HepG2 (cell line): Measurements from ENCODE around the gene CYSLTR2. TPM values are rescaled to one million over a fixed set of nuclear protein-coding genes. Genes with fewer than 3 reads are reported as not detected.

ENCODE experiments used
- ATAC-seq: fragments of 200-7000 bp; cut with Tn5 transposase; 3 replicates; pipeline ENCODE4 v1.9.1; 2020; ENCODE audit warnings: mild to moderate bottlenecking, moderate library complexity
- BruUV-seq: library from RNA; stranded (reverse); fragments of 400-500 nt; replicated peaks from 2 replicates; lab custom pipeline; 2021; lab: Mats Ljungman, UMichigan
- CTCF ChIA-PET: fragments of 300-600 bp; formaldehyde crosslinking; extraction: SDS; loops from one replicate; lab custom pipeline; 2021; ENCODE audit warnings: low total read pairs, inconsistent platforms, low intra/inter-chr PET ratio; lab: Yijun Ruan, JAX
- POLR2A ChIA-PET: fragments of 350-600 bp; sonication (Branson Sonifier 250); formaldehyde crosslinking; loops from one replicate; lab custom pipeline; 2020; ENCODE audit warnings: antibody characterized with exemption, inconsistent platforms; lab: Yijun Ruan, JAX
- DNase-seq: peaks from one replicate; pipeline ENCODE4 v3.0.0-alpha.2; 2015; ENCODE audit warnings: low spot score
- FAIRE-seq: peaks from 3 replicates; lab custom pipeline; 2011; peaks lifted over from hg19 to GRCh38; lab: Jason Lieb, UNC
- H2AFZ ChIP-seq: one replicate; pipeline ENCODE4 v1.6.1; 2011; ENCODE audit warnings: low read length, inconsistent platforms
- H3K27ac ChIP-seq: fragments of 300-600 bp; 3 replicates; pipeline ENCODE4 v1.8.0; 2011; ENCODE audit warnings: mixed run types, mild to moderate bottlenecking, mixed read lengths, low read length, inconsistent platforms; ENCODE audit not compliant: insufficient read depth; ENCODE audit errors: extremely low read length
- H3K27me3 ChIP-seq, 2 experiments: fragments of 200-600 bp in 1 of 2; 2 replicates in 1 of 2; 3 replicates in 1 of 2; pipeline versions ENCODE4 v1.6.0 to v1.8.0; 2011; ENCODE audit warnings: low read length in 2 of 2, mild to moderate bottlenecking in 2 of 2, moderate library complexity in 2 of 2, inconsistent platforms in 1 of 2; ENCODE audit not compliant: insufficient read depth in 2 of 2, control insufficient read depth in 1 of 2
- H3K36me3 ChIP-seq, 2 experiments: fragments of 200-600 bp in 1 of 2; replicated peaks in 1 of 2; 2 replicates in 1 of 2; 3 replicates in 1 of 2; pipeline versions ENCODE4 v1.5.1 to v1.8.0; 2011; ENCODE audit warnings: low read length in 2 of 2, inconsistent platforms in 1 of 2; ENCODE audit not compliant: insufficient read depth in 2 of 2, control insufficient read depth in 1 of 2
- H3K4me1 ChIP-seq: 2 replicates; pipeline ENCODE4 v1.5.1; 2012; ENCODE audit warnings: low read length, inconsistent platforms; ENCODE audit not compliant: insufficient read depth
- H3K4me2 ChIP-seq: 2 replicates; pipeline ENCODE4 v1.6.0; 2011; ENCODE audit warnings: low read depth, low read length, inconsistent platforms
- H3K4me3 ChIP-seq, 3 experiments: fragments of 200-600 bp in 1 of 3; sonication (generic), shearing (Covaris generic) in 1 of 3; replicated peaks in 1 of 3; 2 replicates each; pipeline ENCODE4 v1.5.1; 2011 to 2016; ENCODE audit warnings: low read length in 3 of 3, inconsistent platforms in 2 of 3, low read depth in 2 of 3, mild to moderate bottlenecking in 2 of 3, control low read depth in 1 of 3, mixed read lengths in 1 of 3; ENCODE audit not compliant: insufficient read depth in 1 of 3
- H3K79me2 ChIP-seq: one replicate; pipeline ENCODE4 v1.6.1; 2011; ENCODE audit warnings: low read length, inconsistent platforms; ENCODE audit not compliant: insufficient read depth
- H3K9ac ChIP-seq: 2 replicates; pipeline ENCODE4 v1.6.0; 2011; ENCODE audit warnings: mild to moderate bottlenecking, low read depth, low read length, inconsistent platforms; ENCODE audit not compliant: insufficient read depth
- H3K9me3 ChIP-seq: 2 replicates; pipeline ENCODE4 v1.5.1; 2012; ENCODE audit warnings: mild to moderate bottlenecking, low read length
- H4K20me1 ChIP-seq: 2 replicates; pipeline ENCODE4 v1.6.0; 2011; ENCODE audit warnings: inconsistent platforms, mild to moderate bottlenecking, low read length, moderate library complexity; ENCODE audit not compliant: insufficient read depth
- HCFC1 ChIP-seq: fragments of 150-350 bp; IDR thresholded peaks from 2 replicates; pipeline ENCODE4 v1.6.1; 2014; ENCODE audit warnings: low read depth, low read length
- RARA ChIP-seq: IDR thresholded peaks from 2 replicates; pipeline ENCODE4 v1.6.1; 2016; ENCODE audit warnings: missing genetic modification reagents, missing compliant biosample characterization
- REPIN1 ChIP-seq: sonication (generic); formaldehyde crosslinking; IDR thresholded peaks from 2 replicates; pipeline ENCODE4 v1.8.0; 2022; ENCODE audit warnings: missing genetic modification reagents, low read depth, mild to moderate bottlenecking, borderline replicate concordance
- SETDB1 ChIP-seq: sonication (generic); formaldehyde crosslinking; IDR thresholded peaks from 2 replicates; pipeline ENCODE4 v1.5.1; 2020; ENCODE audit warnings: missing genetic modification reagents, mild to moderate bottlenecking, borderline replicate concordance
- SPEN ChIP-seq: sonication (generic); formaldehyde crosslinking; IDR thresholded peaks from 2 replicates; pipeline ENCODE4 v1.5.1; 2020; ENCODE audit warnings: low read depth, mild to moderate bottlenecking, missing genetic modification reagents
- YY1 ChIP-seq: IDR thresholded peaks from 2 replicates; pipeline ENCODE4 v1.6.1; 2011; ENCODE audit warnings: low read length, low read depth, moderate library complexity, mild to moderate bottlenecking; ENCODE audit not compliant: insufficient read depth, insufficient replicate concordance
- ZBTB3 ChIP-seq: sonication (generic); formaldehyde crosslinking; IDR thresholded peaks from 2 replicates; pipeline ENCODE4 v1.4.0; 2020; ENCODE audit warnings: low read depth, mild to moderate bottlenecking, moderate library complexity, missing genetic modification reagents, borderline replicate concordance
- ZNF253 ChIP-seq: sonication (generic); formaldehyde crosslinking; IDR thresholded peaks from 2 replicates; pipeline ENCODE4 v1.8.0; 2022; ENCODE audit warnings: mild to moderate bottlenecking, missing genetic modification reagents, borderline replicate concordance
- ZNF543 ChIP-seq: sonication (generic); formaldehyde crosslinking; IDR thresholded peaks from 2 replicates; pipeline ENCODE4 v1.4.0; 2020; ENCODE audit warnings: mild to moderate bottlenecking, missing genetic modification reagents
- ZNF652 ChIP-seq: IDR thresholded peaks from 2 replicates; pipeline ENCODE4 v1.6.1; 2016; ENCODE audit warnings: low read depth, borderline replicate concordance
- in situ Hi-C: cut with HindIII; loops from 2 replicates; pipeline ENCODE4 v1.10.0; 2017; ENCODE audit warnings: low pct_unique_long_range_greater_than_20kb; ENCODE audit not compliant: extremely low pct_ligation_motif_present
- intact Hi-C: fragments of 100-400 bp; cut with micrococcal nuclease; formaldehyde crosslinking; loops from one replicate; pipeline ENCODE4 v1.10.0; 2022; ENCODE audit not compliant: unreplicated experiment
- polyA plus RNA-seq, 8 experiments: library from polyadenylated mRNA; depleted of rRNA in 3 of 8; stranded (reverse) in 7 of 8; unstranded in 1 of 8; fragments of >200 nt; fragmentation: Illumina TruSeq in 4 of 8; extraction: Trizol in 4 of 8; gene quantifications; 2 replicates each; pipeline versions ENCODE4 v1.2.1 to v1.2.3, GENCODE V29; 2011 to 2016; ENCODE audit warnings: low read depth in 4 of 8, missing spikeins in 1 of 8, mixed read lengths in 1 of 8; ENCODE audit not compliant: insufficient read depth in 1 of 8
- total RNA-seq, 5 experiments: library from RNA; depleted of rRNA; stranded (reverse); fragments of >200 nt; fragmentation: Illumina TruSeq; extraction: Trizol; gene quantifications; 2 replicates each; pipeline ENCODE4 v1.2.3, GENCODE V29; 2016; ENCODE audit warnings: low read depth in 1 of 5
- TF ChIP-seq, protein P1 (sequence below): sonication (generic); formaldehyde crosslinking; IDR thresholded peaks from 2 replicates; pipeline ENCODE4 v1.5.0; 2020; ENCODE audit warnings: mild to moderate bottlenecking, missing genetic modification reagents, borderline replicate concordance
- TF ChIP-seq, protein P2 (sequence below): sonication (generic); formaldehyde crosslinking; IDR thresholded peaks from 2 replicates; pipeline ENCODE4 v1.5.1; 2020; ENCODE audit warnings: mild to moderate bottlenecking, missing genetic modification reagents, moderate library complexity
- TF ChIP-seq, protein P3 (sequence below): sonication (generic); formaldehyde crosslinking; IDR thresholded peaks from 2 replicates; pipeline ENCODE4 v1.4.0; 2020; ENCODE audit warnings: missing genetic modification reagents

CYSLTR2 gene
- total and polyA plus RNA-seq, 2 of the 13 experiments (the other 11 are each of a cell fraction or from before 2014, with no cell fraction given) = not detected

DNA sequence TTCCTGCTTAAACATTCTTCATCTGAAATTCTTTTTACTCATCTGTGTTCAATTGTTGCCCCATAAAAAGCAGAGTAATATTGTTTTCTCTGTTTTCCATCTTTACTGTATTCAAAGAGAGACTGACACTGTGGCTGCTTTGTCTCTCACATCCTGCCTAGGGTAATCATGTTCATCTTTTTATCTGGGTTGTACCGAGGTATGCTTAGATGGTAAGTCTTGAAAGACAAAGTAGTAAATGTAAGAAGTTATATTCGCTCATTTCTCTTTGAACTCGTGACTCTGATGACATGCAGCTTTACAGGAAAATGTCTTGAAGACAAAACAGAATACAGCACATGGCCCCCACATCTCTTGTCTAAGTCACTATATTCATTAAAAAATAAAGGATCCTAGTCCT lies 20.0 kb upstream of the CYSLTR2 start (continued):
- TF ChIP-seq, protein P1, sequence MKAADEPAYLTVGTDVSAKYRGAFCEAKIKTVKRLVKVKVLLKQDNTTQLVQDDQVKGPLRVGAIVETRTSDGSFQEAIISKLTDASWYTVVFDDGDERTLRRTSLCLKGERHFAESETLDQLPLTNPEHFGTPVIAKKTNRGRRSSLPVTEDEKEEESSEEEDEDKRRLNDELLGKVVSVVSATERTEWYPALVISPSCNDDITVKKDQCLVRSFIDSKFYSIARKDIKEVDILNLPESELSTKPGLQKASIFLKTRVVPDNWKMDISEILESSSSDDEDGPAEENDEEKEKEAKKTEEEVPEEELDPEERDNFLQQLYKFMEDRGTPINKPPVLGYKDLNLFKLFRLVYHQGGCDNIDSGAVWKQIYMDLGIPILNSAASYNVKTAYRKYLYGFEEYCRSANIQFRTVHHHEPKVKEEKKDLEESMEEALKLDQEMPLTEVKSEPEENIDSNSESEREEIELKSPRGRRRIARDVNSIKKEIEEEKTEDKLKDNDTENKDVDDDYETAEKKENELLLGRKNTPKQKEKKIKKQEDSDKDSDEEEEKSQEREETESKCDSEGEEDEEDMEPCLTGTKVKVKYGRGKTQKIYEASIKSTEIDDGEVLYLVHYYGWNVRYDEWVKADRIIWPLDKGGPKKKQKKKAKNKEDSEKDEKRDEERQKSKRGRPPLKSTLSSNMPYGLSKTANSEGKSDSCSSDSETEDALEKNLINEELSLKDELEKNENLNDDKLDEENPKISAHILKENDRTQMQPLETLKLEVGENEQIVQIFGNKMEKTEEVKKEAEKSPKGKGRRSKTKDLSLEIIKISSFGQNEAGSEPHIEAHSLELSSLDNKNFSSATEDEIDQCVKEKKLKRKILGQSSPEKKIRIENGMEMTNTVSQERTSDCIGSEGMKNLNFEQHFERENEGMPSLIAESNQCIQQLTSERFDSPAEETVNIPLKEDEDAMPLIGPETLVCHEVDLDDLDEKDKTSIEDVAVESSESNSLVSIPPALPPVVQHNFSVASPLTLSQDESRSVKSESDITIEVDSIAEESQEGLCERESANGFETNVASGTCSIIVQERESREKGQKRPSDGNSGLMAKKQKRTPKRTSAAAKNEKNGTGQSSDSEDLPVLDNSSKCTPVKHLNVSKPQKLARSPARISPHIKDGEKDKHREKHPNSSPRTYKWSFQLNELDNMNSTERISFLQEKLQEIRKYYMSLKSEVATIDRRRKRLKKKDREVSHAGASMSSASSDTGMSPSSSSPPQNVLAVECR (CRISPR knock-in tag) = no peak

DNA sequence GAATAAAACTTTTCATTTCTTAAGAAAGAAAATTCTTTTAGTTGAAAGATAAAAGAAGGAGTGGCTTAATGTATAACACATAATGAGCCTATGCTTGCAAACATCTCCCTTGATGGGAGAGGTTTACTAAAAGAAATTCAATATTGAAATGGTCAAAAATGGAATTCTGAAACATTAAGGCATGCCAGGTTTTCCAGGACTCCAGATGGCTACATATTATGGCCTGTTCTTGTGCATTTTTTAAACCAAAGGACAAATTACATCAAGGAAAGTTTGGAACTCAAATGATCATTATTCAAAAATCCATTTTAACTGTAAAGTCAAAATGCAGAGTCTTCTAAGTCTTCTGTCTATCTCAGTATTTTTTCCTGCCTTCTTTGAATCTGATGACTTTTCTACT lies 19.1 kb upstream of the CYSLTR2 start:
- FAIRE-seq (no peak), DNase-seq (no peak), ATAC-seq (no peak)
- BruUV-seq = no TSS peak
- intact Hi-C loops (no loop called here), in situ Hi-C loops (no loop called here)
- no peak overlapping the region for H3K27ac ChIP-seq
- CTCF ChIA-PET = no interaction called here
- H4K20me1 ChIP-seq = no peaks in the 10 kb centered on the region
- no peak overlapping the region for H3K4me3 ChIP-seq
- no peaks in the 10 kb centered on the region for H3K27me3 ChIP-seq
- peaks cover 26% of the 10 kb centered on the region for H3K4me1 ChIP-seq
- no peak overlapping the region for H3K9ac ChIP-seq
- POLR2A ChIA-PET = no interaction called here
- peaks cover 16% of the 10 kb centered on the region for H3K9me3 ChIP-seq
- H2AFZ ChIP-seq = no peak overlapping the region
- no peaks in the 10 kb centered on the region for H3K36me3 ChIP-seq
- no peak overlapping the region for H3K4me2 ChIP-seq
- no peaks in the 10 kb centered on the region for H3K79me2 ChIP-seq
- TF ChIP-seq SPEN (CRISPR knock-in tag) (no peak), HCFC1 (no peak), ZNF652 (CRISPR knock-in tag) (no peak), YY1 (no peak), ZNF543 (CRISPR knock-in tag) (no peak), REPIN1 (CRISPR knock-in tag) (no peak), ZNF253 (CRISPR knock-in tag) (no peak), ZBTB3 (CRISPR knock-in tag) (no peak), SETDB1 (CRISPR knock-in tag) (no peak), RARA (no peak)
- TF ChIP-seq, protein P2, sequence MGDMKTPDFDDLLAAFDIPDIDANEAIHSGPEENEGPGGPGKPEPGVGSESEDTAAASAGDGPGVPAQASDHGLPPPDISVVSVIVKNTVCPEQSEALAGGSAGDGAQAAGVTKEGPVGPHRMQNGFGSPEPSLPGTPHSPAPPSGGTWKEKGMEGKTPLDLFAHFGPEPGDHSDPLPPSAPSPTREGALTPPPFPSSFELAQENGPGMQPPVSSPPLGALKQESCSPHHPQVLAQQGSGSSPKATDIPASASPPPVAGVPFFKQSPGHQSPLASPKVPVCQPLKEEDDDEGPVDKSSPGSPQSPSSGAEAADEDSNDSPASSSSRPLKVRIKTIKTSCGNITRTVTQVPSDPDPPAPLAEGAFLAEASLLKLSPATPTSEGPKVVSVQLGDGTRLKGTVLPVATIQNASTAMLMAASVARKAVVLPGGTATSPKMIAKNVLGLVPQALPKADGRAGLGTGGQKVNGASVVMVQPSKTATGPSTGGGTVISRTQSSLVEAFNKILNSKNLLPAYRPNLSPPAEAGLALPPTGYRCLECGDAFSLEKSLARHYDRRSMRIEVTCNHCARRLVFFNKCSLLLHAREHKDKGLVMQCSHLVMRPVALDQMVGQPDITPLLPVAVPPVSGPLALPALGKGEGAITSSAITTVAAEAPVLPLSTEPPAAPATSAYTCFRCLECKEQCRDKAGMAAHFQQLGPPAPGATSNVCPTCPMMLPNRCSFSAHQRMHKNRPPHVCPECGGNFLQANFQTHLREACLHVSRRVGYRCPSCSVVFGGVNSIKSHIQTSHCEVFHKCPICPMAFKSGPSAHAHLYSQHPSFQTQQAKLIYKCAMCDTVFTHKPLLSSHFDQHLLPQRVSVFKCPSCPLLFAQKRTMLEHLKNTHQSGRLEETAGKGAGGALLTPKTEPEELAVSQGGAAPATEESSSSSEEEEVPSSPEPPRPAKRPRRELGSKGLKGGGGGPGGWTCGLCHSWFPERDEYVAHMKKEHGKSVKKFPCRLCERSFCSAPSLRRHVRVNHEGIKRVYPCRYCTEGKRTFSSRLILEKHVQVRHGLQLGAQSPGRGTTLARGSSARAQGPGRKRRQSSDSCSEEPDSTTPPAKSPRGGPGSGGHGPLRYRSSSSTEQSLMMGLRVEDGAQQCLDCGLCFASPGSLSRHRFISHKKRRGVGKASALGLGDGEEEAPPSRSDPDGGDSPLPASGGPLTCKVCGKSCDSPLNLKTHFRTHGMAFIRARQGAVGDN (CRISPR knock-in tag) = no peak
- TF ChIP-seq, protein P3, sequence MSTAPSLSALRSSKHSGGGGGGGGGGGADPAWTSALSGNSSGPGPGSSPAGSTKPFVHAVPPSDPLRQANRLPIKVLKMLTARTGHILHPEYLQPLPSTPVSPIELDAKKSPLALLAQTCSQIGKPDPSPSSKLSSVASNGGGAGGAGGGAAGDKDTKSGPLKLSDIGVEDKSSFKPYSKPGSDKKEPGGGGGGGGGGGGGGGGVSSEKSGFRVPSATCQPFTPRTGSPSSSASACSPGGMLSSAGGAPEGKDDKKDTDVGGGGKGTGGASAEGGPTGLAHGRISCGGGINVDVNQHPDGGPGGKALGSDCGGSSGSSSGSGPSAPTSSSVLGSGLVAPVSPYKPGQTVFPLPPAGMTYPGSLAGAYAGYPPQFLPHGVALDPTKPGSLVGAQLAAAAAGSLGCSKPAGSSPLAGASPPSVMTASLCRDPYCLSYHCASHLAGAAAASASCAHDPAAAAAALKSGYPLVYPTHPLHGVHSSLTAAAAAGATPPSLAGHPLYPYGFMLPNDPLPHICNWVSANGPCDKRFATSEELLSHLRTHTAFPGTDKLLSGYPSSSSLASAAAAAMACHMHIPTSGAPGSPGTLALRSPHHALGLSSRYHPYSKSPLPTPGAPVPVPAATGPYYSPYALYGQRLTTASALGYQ = no peak
